IMR-90 (cell line): ENCODE data around the gene LYZL6. TPM values are rescaled to one million over a fixed set of nuclear protein-coding genes. Genes with fewer than 3 reads are reported as not detected.

Source experiments
- ATAC-seq: fragments of 200-7000 bp; cut with Tn5 transposase; 2 replicates; pipeline ENCODE4 v1.9.1; 2020; ENCODE audit warnings: low read depth, mild to moderate bottlenecking, moderate library complexity
- BruUV-seq: library from RNA; stranded (reverse); fragments of 400-500 nt; replicated peaks from 2 replicates; lab custom pipeline; 2021; lab: Mats Ljungman, UMichigan
- CTCF ChIA-PET: fragments of 300-600 bp; formaldehyde crosslinking; extraction: SDS; loops from one replicate; lab custom pipeline; 2021; ENCODE audit warnings: antibody characterized with exemption; lab: Yijun Ruan, JAX
- POLR2A ChIA-PET: fragments of 300-600 bp; sonication (Branson Sonifier 250); formaldehyde crosslinking; loops from one replicate; lab custom pipeline; 2022; ENCODE audit warnings: antibody characterized with exemption; ENCODE audit not compliant: unreplicated experiment; lab: Charles Lee
- DNase-seq: peaks from one replicate; pipeline ENCODE4 v3.0.0; 2013
- H2AFZ ChIP-seq: replicated peaks from 2 replicates; pipeline ENCODE3; 2013; ENCODE audit warnings: low read length, mild to moderate bottlenecking; ENCODE audit not compliant: poor library complexity
- H2AK5ac ChIP-seq: 2 replicates; pipeline ENCODE4 v1.6.1; 2013; ENCODE audit warnings: low read depth, low read length, inconsistent platforms
- H2AK9ac ChIP-seq: replicated peaks from 2 replicates; pipeline ENCODE3; 2013; ENCODE audit warnings: mild to moderate bottlenecking, low read depth, low read length, moderate library complexity; ENCODE audit not compliant: poor library complexity
- H2BK120ac ChIP-seq: 2 replicates; pipeline ENCODE4 v1.6.1; 2013; ENCODE audit warnings: low read depth, low read length, inconsistent platforms
- H2BK15ac ChIP-seq: 3 replicates; pipeline ENCODE4 v1.6.1; 2013; ENCODE audit warnings: low read depth, low read length, inconsistent platforms
- H2BK20ac ChIP-seq: 2 replicates; pipeline ENCODE4 v1.6.1; 2013; ENCODE audit warnings: low read depth, mild to moderate bottlenecking, inconsistent platforms, low read length, moderate library complexity
- H2BK5ac ChIP-seq: 2 replicates; pipeline ENCODE4 v1.6.1; 2013; ENCODE audit warnings: mild to moderate bottlenecking, low read depth, low read length, inconsistent platforms; ENCODE audit not compliant: poor library complexity, severe bottlenecking
- H3K14ac ChIP-seq: replicated peaks from 2 replicates; pipeline ENCODE4 v1.6.1; 2013; ENCODE audit warnings: low read depth, low read length, inconsistent platforms
- H3K18ac ChIP-seq: 2 replicates; pipeline ENCODE4 v1.6.1; 2013; ENCODE audit warnings: low read depth, low read length, control low read depth
- H3K23ac ChIP-seq: 2 replicates; pipeline ENCODE4 v1.6.1; 2013; ENCODE audit warnings: low read depth, low read length, inconsistent platforms
- H3K27ac ChIP-seq: 2 replicates; pipeline ENCODE4 v1.5.1; 2013; ENCODE audit warnings: mild to moderate bottlenecking, control low read depth, low read length; ENCODE audit not compliant: insufficient read depth
- H3K27me3 ChIP-seq: 2 replicates; pipeline ENCODE4 v1.6.1; 2013; ENCODE audit warnings: low read length; ENCODE audit not compliant: control insufficient read depth, insufficient read depth
- H3K36me3 ChIP-seq: 2 replicates; pipeline ENCODE4 v1.6.1; 2013; ENCODE audit warnings: low read length, mixed read lengths; ENCODE audit not compliant: control insufficient read depth, insufficient read depth
- H3K4ac ChIP-seq: 2 replicates; pipeline ENCODE4 v1.6.1; 2013; ENCODE audit warnings: low read depth, low read length, inconsistent platforms
- H3K4me1 ChIP-seq: 2 replicates; pipeline ENCODE4 v1.6.1; 2013; ENCODE audit warnings: low read length, mixed read lengths; ENCODE audit not compliant: control insufficient read depth, insufficient read depth
- H3K4me2 ChIP-seq: 2 replicates; pipeline ENCODE4 v1.6.1; 2013; ENCODE audit warnings: low read depth, mild to moderate bottlenecking, control low read depth, low read length, moderate library complexity
- H3K4me3 ChIP-seq: 2 replicates; pipeline ENCODE4 v1.5.1; 2013; ENCODE audit warnings: low read depth, mild to moderate bottlenecking, control low read depth, low read length, moderate library complexity; ENCODE audit not compliant: insufficient read depth
- H3K56ac ChIP-seq: 2 replicates; pipeline ENCODE4 v1.6.1; 2013; ENCODE audit warnings: low read length, inconsistent platforms; ENCODE audit not compliant: insufficient read depth; ENCODE audit errors: extremely low read depth
- H3K79me1 ChIP-seq, 2 experiments: 2 replicates each; pipeline ENCODE4 v1.6.1; 2013; ENCODE audit warnings: low read length in 2 of 2, inconsistent platforms in 1 of 2, low read depth in 1 of 2
- H3K9ac ChIP-seq: 2 replicates; pipeline ENCODE4 v1.6.1; 2013; ENCODE audit warnings: low read depth, low read length, control low read depth
- H3K9me1 ChIP-seq: 2 replicates; pipeline ENCODE4 v1.6.1; 2013; ENCODE audit warnings: low read length, inconsistent platforms; ENCODE audit not compliant: insufficient read depth
- H3K9me3 ChIP-seq: 2 replicates; pipeline ENCODE4 v1.6.1; 2013; ENCODE audit warnings: low read length; ENCODE audit not compliant: control insufficient read depth, insufficient read depth
- H4K20me1 ChIP-seq: 2 replicates; pipeline ENCODE4 v1.6.1; 2013; ENCODE audit warnings: low read length, inconsistent platforms; ENCODE audit not compliant: insufficient read depth
- H4K5ac ChIP-seq: 2 replicates; pipeline ENCODE4 v1.6.1; 2013; ENCODE audit warnings: mild to moderate bottlenecking, low read depth, low read length, control low read depth
- H4K8ac ChIP-seq, 2 experiments: 2 replicates each; pipeline ENCODE4 v1.6.1; 2013; ENCODE audit warnings: low read depth in 2 of 2, low read length in 2 of 2, control low read depth in 1 of 2, inconsistent platforms in 1 of 2
- H4K91ac ChIP-seq: 2 replicates; pipeline ENCODE4 v1.6.1; 2013; ENCODE audit warnings: low read depth, low read length, inconsistent platforms; ENCODE audit not compliant: insufficient read depth
- CEBPB ChIP-seq: IDR thresholded peaks from 2 replicates; pipeline ENCODE4 v1.6.1; 2012; ENCODE audit warnings: low read depth, low read length, improper control_type of control experiment
- FOS ChIP-seq: fragments of 150-350 bp; IDR thresholded peaks from 2 replicates; pipeline ENCODE4 v1.6.1; 2016; ENCODE audit warnings: low read depth, low read length
- MAZ ChIP-seq: IDR thresholded peaks from 2 replicates; pipeline ENCODE4 v1.6.1; 2012; ENCODE audit warnings: low read depth, mild to moderate bottlenecking, low read length, improper control_type of control experiment, moderate library complexity, borderline replicate concordance
- MXI1 ChIP-seq: IDR thresholded peaks from 2 replicates; pipeline ENCODE4 v1.6.1; 2012; ENCODE audit warnings: low read depth, mild to moderate bottlenecking, low read length, moderate library complexity, borderline replicate concordance
- NFE2L2 ChIP-seq: fragments of 150-350 bp; IDR thresholded peaks from 2 replicates; pipeline ENCODE4 v1.6.1; 2016; ENCODE audit warnings: low read depth, mild to moderate bottlenecking, low read length
- USF2 ChIP-seq: fragments of 150-350 bp; IDR thresholded peaks from 2 replicates; pipeline ENCODE4 v1.6.1; 2017; ENCODE audit warnings: mild to moderate bottlenecking, antibody characterized with exemption, low read length, low read depth
- WGBS, 2 experiments: methylation state at CpG; one replicate each; pipeline versions ENCODE4 v1.1.5 to v1.1.7; 2013; ENCODE audit warnings: missing lambda C conversion rate in 2 of 2; ENCODE audit not compliant: insufficient read length in 1 of 2; ENCODE audit errors: extremely low coverage in 2 of 2; 5-methylcytosine and 5-hydroxymethylcytosine counted together
- dilution Hi-C: fragments of 300-500 bp; cut with HindIII; formaldehyde crosslinking; loops from one replicate; pipeline ENCODE4 v1.14.3; 2018; ENCODE audit warnings: low sequenced_read_pairs; ENCODE audit not compliant: unreplicated experiment
- in situ Hi-C: fragments of 300-500 bp; cut with MboI; formaldehyde crosslinking; loops from 3 replicates; pipeline ENCODE4 v1.14.3; 2019; ENCODE audit warnings: low sequenced_read_pairs, inconsistent platforms, mixed read lengths
- intact Hi-C: fragments of 100-400 bp; cut with micrococcal nuclease; formaldehyde crosslinking; loops from 2 replicates; pipeline ENCODE4 v1.10.0; 2022
- polyA plus RNA-seq, 3 experiments: library from polyadenylated mRNA; depleted of rRNA; stranded (reverse); fragments of >200 nt; gene quantifications; 2 replicates each; pipeline ENCODE4 v1.2.3, GENCODE V29; 2012; ENCODE audit warnings: low replicate concordance in 1 of 3
- total RNA-seq: library from RNA; depleted of rRNA; stranded (reverse); fragments of >200 nt; gene quantifications from 2 replicates; pipeline ENCODE4 v1.2.3, GENCODE V29; 2012

The LYZL6 gene
- total and polyA plus RNA-seq, 2 of the 4 experiments (the other 2 are of a cell fraction): not detected

GRCh38 chr17:35986643-35987042 lies 43.1 kb upstream of the LYZL6 start, which contains the start of gene CCL14:
TSS of gene CCL14 (minus strand) at chr17:35986729. CDS start at chr17:35986649, 80 bp downstream.
- no peaks in the 10 kb centered on the region for H3K9me1 ChIP-seq
- in situ Hi-C loops: no loop called here
- H3K4me1 ChIP-seq: no peaks in the 10 kb centered on the region
- no peak within 1 kb of the TSS for H2BK15ac ChIP-seq
- H4K5ac ChIP-seq: no peak within 1 kb of the TSS
- H2BK5ac ChIP-seq: no peak within 1 kb of the TSS
- no peak within 1 kb of the TSS for H3K23ac ChIP-seq
- H3K27ac ChIP-seq: no peak within 1 kb of the TSS
- H2BK20ac ChIP-seq: no peak within 1 kb of the TSS
- H2AK9ac ChIP-seq: no peak within 1 kb of the TSS
- no peaks in the 10 kb centered on the region for H3K36me3 ChIP-seq
- intact Hi-C loops: no loop called here
- DNase-seq (no peak), ATAC-seq (no peak)
- no peak within 1 kb of the TSS for H3K4me2 ChIP-seq
- WGBS, 2 experiments: 43% methylated on average over 1 of the region's 1 CpG; no CpG with 5 or more reads in 1 of the 2 experiments
- H3K27me3 ChIP-seq: no peaks in the 10 kb centered on the region; the same call in 1 of the 2 replicates
- H4K8ac ChIP-seq: no peak within 1 kb of the TSS
- ChIA-PET POLR2A (no interaction called here), CTCF (no interaction called here)
- H3K79me1 ChIP-seq: no peaks in the 10 kb centered on the region
- no peaks in the 10 kb centered on the region for H3K9me3 ChIP-seq
- H2AFZ ChIP-seq: no peak within 1 kb of the TSS
- no peak within 1 kb of the TSS for H3K9ac ChIP-seq
- H3K4me3 ChIP-seq: no peak within 1 kb of the TSS
- H3K18ac ChIP-seq: no peak within 1 kb of the TSS
- H4K20me1 ChIP-seq: no peaks in the 10 kb centered on the region
- no peak within 1 kb of the TSS for H3K4ac ChIP-seq
- no peak within 1 kb of the TSS for H2AK5ac ChIP-seq
- no peak within 1 kb of the TSS for H3K56ac ChIP-seq
- no peak within 1 kb of the TSS for H4K91ac ChIP-seq
- TF ChIP-seq USF2: no peak
- no peak for TF ChIP-seq NFE2L2
- no peak for TF ChIP-seq CEBPB
- no peak for TF ChIP-seq MAZ
- TF ChIP-seq FOS: no peak
- TF ChIP-seq MXI1: no peak
- H3K14ac ChIP-seq: no peak within 1 kb of the TSS
- H2BK120ac ChIP-seq: no peak within 1 kb of the TSS
- no TSS peak for BruUV-seq
- dilution Hi-C loops: no loop called here
